Tibial nerve (tissue), 4 donors: Measurements from ENCODE around the gene STON2. TPM values are rescaled to one million over a fixed set of nuclear protein-coding genes. Genes with fewer than 3 reads are reported as not detected.

Experiments
- DNase-seq, 2 donors: peaks; one replicate each; pipeline ENCODE4 v3.0.0-alpha.2; 2019; ENCODE audit warnings: low spot score in 2 of 2
- H3K27ac ChIP-seq, 4 donors: fragments of 200-600 bp; sonication (generic) in 3 of 4; one replicate each; pipeline ENCODE4 v1.5.1; 2017 to 2019; ENCODE audit warnings: mild to moderate bottlenecking in 1 of 4
- H3K27me3 ChIP-seq, 2 donors: fragments of 200-600 bp; sonication (generic) in 1 of 2; one replicate each; pipeline versions ENCODE4 v1.5.1 to v1.6.0; 2017 to 2019
- H3K36me3 ChIP-seq, 3 donors: fragments of 200-600 bp; sonication (generic); one replicate each; pipeline ENCODE4 v1.5.1; 2018 to 2019
- H3K4me1 ChIP-seq, 4 donors: fragments of 200-600 bp; sonication (generic) in 3 of 4; one replicate each; pipeline ENCODE4 v1.5.1; 2017 to 2019
- H3K4me3 ChIP-seq, 4 donors: fragments of 200-600 bp; sonication (generic) in 3 of 4; one replicate each; pipeline ENCODE4 v1.5.1; 2017 to 2019; ENCODE audit warnings: mild to moderate bottlenecking in 1 of 4, moderate library complexity in 1 of 4
- H3K9me3 ChIP-seq, 4 donors: fragments of 200-600 bp; sonication (generic) in 3 of 4; one replicate each; pipeline ENCODE4 v1.5.1; 2017 to 2019
- EP300 ChIP-seq, 2 donors: sonication (generic); formaldehyde crosslinking; IDR thresholded peaks; one replicate each; pipeline ENCODE4 v1.6.1; 2017; ENCODE audit warnings: antibody characterized with exemption in 2 of 2, mild to moderate bottlenecking in 1 of 2
- POLR2A ChIP-seq, 2 donors: fragments of 450-650 bp; IDR thresholded peaks; one replicate each; pipeline ENCODE4 v1.6.1; 2017; ENCODE audit warnings: antibody characterized with exemption in 2 of 2, mild to moderate bottlenecking in 2 of 2, moderate library complexity in 2 of 2
- WGBS, 2 donors: methylation state at CpG; one replicate each; pipeline ENCODE4 v1.1.5; 2018; 5-methylcytosine and 5-hydroxymethylcytosine counted together
- total RNA-seq, 4 donors: library from RNA; depleted of rRNA; stranded (reverse); fragments of >200 nt; gene quantifications; one replicate each; pipeline ENCODE4 v1.1.0, GENCODE V29; 2016
- TF ChIP-seq, protein P1 (sequence below), 5 experiments: fragments of 200-600 bp in 3 of 5; fragments of 450-650 bp in 2 of 5; sonication (generic) in 3 of 5; IDR thresholded peaks; one replicate each; pipeline ENCODE4 v1.5.1; 2016 to 2019; ENCODE audit warnings: antibody characterized with exemption in 5 of 5, mild to moderate bottlenecking in 3 of 5, moderate library complexity in 2 of 5

STON2 gene
- total RNA-seq, 4 donors from 2014 or later, result 21.6 to 62.0 (median 34.7) TPM

DNA sequence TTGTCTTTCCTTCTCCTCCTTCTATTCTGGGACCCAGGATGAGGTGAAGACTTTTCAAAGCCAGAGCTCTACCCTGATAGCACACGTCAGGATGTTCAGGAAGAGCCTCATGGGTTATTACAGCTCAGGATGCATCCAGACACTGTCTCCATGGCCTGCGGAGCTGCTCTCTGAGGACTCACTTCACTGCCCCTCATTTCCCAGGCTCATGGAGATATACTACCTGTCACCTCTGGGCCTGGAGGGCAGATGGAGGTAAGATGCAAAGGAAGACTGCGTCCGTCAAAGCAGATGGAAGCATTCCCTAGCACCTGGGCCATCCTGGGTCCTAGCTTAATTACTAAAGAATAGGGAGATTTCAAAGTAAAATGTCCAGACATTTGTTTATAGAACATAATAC, 32.6 kb downstream of the STON2 start:
- Histone ChIP-seq H3K4me3 (no peak overlapping the region), H3K27me3 (no peaks in the 10 kb centered on the region), H3K36me3 (no peaks in the 10 kb centered on the region), H3K4me1 (peaks cover 0 to 13% (median 3%) of the 10 kb centered on the region in 4 donors), H3K27ac (no peak overlapping the region), H3K9me3 (no peaks in the 10 kb centered on the region)
- 86 to 91% methylated on average over 4 of the region's 4 CpGs for WGBS, 2 donors
- DNase-seq, result no peak
- TF ChIP-seq EP300 (IDR thresholded peaks at IDR 0.05), result no peak
- no peak for TF ChIP-seq POLR2A (IDR thresholded peaks at IDR 0.05)
- TF ChIP-seq, protein P1, sequence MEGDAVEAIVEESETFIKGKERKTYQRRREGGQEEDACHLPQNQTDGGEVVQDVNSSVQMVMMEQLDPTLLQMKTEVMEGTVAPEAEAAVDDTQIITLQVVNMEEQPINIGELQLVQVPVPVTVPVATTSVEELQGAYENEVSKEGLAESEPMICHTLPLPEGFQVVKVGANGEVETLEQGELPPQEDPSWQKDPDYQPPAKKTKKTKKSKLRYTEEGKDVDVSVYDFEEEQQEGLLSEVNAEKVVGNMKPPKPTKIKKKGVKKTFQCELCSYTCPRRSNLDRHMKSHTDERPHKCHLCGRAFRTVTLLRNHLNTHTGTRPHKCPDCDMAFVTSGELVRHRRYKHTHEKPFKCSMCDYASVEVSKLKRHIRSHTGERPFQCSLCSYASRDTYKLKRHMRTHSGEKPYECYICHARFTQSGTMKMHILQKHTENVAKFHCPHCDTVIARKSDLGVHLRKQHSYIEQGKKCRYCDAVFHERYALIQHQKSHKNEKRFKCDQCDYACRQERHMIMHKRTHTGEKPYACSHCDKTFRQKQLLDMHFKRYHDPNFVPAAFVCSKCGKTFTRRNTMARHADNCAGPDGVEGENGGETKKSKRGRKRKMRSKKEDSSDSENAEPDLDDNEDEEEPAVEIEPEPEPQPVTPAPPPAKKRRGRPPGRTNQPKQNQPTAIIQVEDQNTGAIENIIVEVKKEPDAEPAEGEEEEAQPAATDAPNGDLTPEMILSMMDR (IDR thresholded peaks at IDR 0.05), result no peak

DNA sequence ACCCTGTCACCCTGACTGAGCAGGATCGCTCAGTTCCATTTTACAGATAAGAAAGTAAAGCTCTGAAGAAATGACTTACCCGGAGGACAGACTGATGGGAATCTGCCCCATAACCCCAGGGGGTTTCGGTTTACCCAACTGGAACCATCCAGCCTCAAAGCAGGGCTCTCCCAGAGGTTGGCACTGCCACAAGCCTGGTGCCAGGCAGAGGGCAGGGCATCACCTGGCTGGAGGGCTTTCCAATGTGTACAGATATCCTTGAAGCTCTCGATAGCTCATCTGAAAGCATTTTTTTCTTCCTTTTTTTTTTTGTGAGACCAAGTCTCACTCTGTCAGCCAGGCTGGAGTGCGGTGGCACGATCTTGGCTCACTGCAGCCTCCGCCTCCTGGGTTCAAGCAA, 33.2 kb downstream of the STON2 start:
- 91 to 98% methylated on average over 7 of the region's 7 CpGs for WGBS, 2 donors
- TF ChIP-seq, protein P1 (IDR thresholded peaks at IDR 0.05), result no peak
- TF ChIP-seq POLR2A (IDR thresholded peaks at IDR 0.05), result no peak
- no peak for TF ChIP-seq EP300 (IDR thresholded peaks at IDR 0.05)

DNA sequence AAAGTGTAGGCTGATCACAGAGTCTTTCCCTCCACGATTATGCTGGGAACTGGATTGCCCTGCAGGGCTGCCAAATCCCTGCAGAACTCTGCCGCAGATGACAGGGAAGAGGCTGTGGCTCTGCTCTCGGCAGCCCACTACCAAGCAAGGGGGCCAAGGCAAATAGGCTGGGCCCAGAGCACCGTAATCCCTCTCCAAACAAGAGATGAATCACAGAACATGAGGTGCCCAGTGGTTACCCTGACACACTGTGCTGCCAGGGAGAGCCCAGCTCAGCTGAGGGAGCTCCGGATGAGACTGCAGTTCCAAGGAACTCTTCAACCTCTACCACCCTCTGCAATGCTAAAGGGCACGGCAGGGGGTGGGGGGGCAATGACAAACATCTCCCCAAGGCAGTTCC, 33.9 kb downstream of the STON2 start:
- H3K27me3 ChIP-seq, result no peaks in the 10 kb centered on the region
- no peaks in the 10 kb centered on the region for H3K36me3 ChIP-seq
- no peak overlapping the region for H3K4me3 ChIP-seq
- peak overlapping the region in 1 of 4 donors; percentile 45 for H3K27ac ChIP-seq
- no peak for DNase-seq
- TF ChIP-seq POLR2A (IDR thresholded peaks at IDR 0.05) (no peak), EP300 (IDR thresholded peaks at IDR 0.05) (no peak)
- TF ChIP-seq, protein P1 (IDR thresholded peaks at IDR 0.05), result no peak
- peaks cover 0 to 13% (median 3%) of the 10 kb centered on the region in 4 donors for H3K4me1 ChIP-seq
- WGBS, 2 donors, result 27 to 35% methylated on average over 6 of the region's 6 CpGs
- no peaks in the 10 kb centered on the region for H3K9me3 ChIP-seq

More for the DNA sequence above, 33.2 kb downstream of the STON2 start:
- Histone ChIP-seq H3K9me3 (no peaks in the 10 kb centered on the region), H3K27ac (peak overlapping the region in 1 of 4 donors; percentile 47), H3K4me3 (no peak overlapping the region), H3K36me3 (no peaks in the 10 kb centered on the region), H3K27me3 (no peaks in the 10 kb centered on the region), H3K4me1 (peaks cover 0 to 13% (median 3%) of the 10 kb centered on the region in 4 donors)
- DNase-seq, result no peak

DNA sequence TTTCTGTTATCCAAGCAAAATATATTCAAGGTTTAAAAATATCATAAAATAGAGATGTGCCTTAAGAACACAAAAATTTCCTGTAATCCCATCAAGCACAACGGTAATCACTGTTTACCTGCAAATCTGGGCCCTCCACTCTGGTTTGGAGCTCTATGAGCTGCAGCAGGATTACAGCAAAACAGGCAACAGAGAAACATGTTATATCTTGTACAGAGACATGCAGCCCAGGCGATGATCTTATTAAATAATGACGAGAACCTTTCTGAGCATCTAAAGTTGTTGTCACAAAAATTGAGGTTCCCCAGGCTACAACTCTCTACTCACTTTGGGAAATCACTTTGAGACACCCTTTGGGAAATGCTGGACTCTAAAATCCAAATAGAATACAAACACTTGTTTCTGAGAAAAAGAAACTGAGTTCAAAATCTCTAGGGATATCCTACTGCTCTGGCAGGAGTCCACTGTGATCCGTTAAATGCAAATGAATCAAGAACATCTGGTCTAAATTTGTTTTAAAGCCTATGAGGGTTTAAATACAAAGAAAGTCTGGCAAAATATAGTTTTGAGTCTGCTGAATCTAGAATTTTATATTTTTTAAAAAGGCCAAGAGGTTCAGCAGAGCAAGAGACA, 36.3 kb downstream of the STON2 start:
- H3K4me1 ChIP-seq, result peaks cover 0 to 13% (median 3%) of the 10 kb centered on the region in 4 donors
- TF ChIP-seq EP300 (IDR thresholded peaks at IDR 0.05) (no peak), POLR2A (IDR thresholded peaks at IDR 0.05) (no peak)
- TF ChIP-seq, protein P1 (IDR thresholded peaks at IDR 0.05), result no peak
- no peak overlapping the region for H3K4me3 ChIP-seq
- H3K36me3 ChIP-seq, result no peaks in the 10 kb centered on the region
- DNase-seq, result no peak
- WGBS, 2 donors, result 37 to 41% methylated on average over 4 of the region's 4 CpGs
- H3K27ac ChIP-seq, result peak overlapping the region in 2 of 4 donors; percentile 20 to 62
- no peaks in the 10 kb centered on the region for H3K9me3 ChIP-seq
- no peaks in the 10 kb centered on the region for H3K27me3 ChIP-seq

DNA sequence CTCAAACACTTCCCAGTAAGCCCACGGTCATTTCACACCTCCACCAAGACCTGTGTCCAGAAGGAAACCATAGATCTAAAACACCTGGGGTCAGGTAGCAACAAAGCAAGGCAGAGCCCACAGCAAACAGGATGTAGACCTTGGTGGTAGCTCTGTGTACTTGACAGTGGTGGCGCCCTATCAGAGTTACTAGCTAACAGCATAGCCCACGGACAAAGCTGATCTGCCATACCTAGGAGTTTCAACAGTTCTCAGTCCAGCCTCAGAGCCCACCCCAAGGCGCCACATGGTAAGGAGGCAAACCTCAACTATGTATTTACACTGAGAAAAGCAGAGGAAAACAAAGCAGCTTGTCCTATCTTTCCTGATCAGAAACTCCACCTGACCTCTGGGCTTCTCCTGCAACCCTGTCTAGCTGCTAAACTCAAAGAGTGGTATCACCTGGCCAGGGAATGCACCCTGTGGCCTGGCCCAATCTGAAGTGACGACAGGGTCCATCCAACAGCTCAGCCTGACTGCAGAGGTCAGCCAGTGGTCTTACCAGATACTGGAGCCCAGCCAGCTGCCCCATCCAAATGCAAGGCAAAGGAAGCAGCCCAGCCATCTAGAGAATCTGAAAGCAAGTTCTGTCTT, 46.3 kb downstream of the STON2 start:
- Histone ChIP-seq H3K4me3 (no peak overlapping the region), H3K36me3 (no peaks in the 10 kb centered on the region), H3K27me3 (no peaks in the 10 kb centered on the region), H3K4me1 (peaks cover 0 to 10% (median 4%) of the 10 kb centered on the region in 4 donors), H3K27ac (no peak overlapping the region), H3K9me3 (peaks cover 0 to 12% (median 5%) of the 10 kb centered on the region in 4 donors)
- WGBS, 2 donors, result 83 to 94% methylated on average over 5 of the region's 5 CpGs
- TF ChIP-seq EP300 (IDR thresholded peaks at IDR 0.05), result no peak
- TF ChIP-seq POLR2A (IDR thresholded peaks at IDR 0.05), result no peak
- TF ChIP-seq, protein P1 (IDR thresholded peaks at IDR 0.05), result no peak
- no peak for DNase-seq
